Measurements from ENCODE around the gene FAM53B. TPM values are rescaled to one million over a fixed set of nuclear protein-coding genes. Genes with fewer than 3 reads are reported as not detected.

The FAM53B gene
- total RNA-seq, 2 donors from 2014 or later: 19.3 to 22.6 TPM

GRCh38 chr10:124734311-124735166, 9.6 kb downstream of the FAM53B start:
- H3K36me3 Mint-ChIP-seq (ENCODE audit: low read depth): peaks cover 5% of the 10 kb centered on the region
- WGBS, 2 experiments (ENCODE audit: insufficient coverage in 1 of 2, insufficient read length in 1 of 2): 94% methylated on average over 14 to 16 of the region's 16 CpGs
- H3K27me3 ChIP-seq (ENCODE audit: control insufficient read depth, insufficient read depth, low read length, poor library complexity, severe bottlenecking): no peaks in the 10 kb centered on the region
- no peak overlapping the region for H3K9ac ChIP-seq (ENCODE audit: extremely low read depth, low read length, poor library complexity, severe bottlenecking)
- H3K27me3 Mint-ChIP-seq (ENCODE audit: insufficient read depth): no peaks in the 10 kb centered on the region
- H3K4me3 ChIP-seq (ENCODE audit: low read length): no peak overlapping the region
- peaks cover 9% of the 10 kb centered on the region for H3K4me1 ChIP-seq (ENCODE audit: control insufficient read depth, insufficient read depth, low read length)
- H3K4me1 Mint-ChIP-seq: peaks cover 31% of the 10 kb centered on the region
- no peaks in the 10 kb centered on the region for H3K36me3 ChIP-seq (ENCODE audit: control insufficient read depth, insufficient read depth, low read length)
- H3K27ac Mint-ChIP-seq: peak overlapping the region; percentile 8
- no peak overlapping the region for H3K27ac ChIP-seq (ENCODE audit: low read depth, low read length)
- H3K9me3 ChIP-seq (ENCODE audit: control insufficient read depth, low read length): no peaks in the 10 kb centered on the region
- TF ChIP-seq CTCF (conservative IDR thresholded peaks at IDR 0.05): no peak
- DNase-seq: peak; percentile 33
- H3K4me3 Mint-ChIP-seq: no peak overlapping the region
- no peaks in the 10 kb centered on the region for H3K9me3 Mint-ChIP-seq

GRCh38 chr10:124733571-124734245, 10.5 kb downstream of the FAM53B start:
- H3K27ac Mint-ChIP-seq: peak overlapping the region; percentile 8
- H3K27me3 ChIP-seq (ENCODE audit: control insufficient read depth, insufficient read depth, low read length, poor library complexity, severe bottlenecking): no peaks in the 10 kb centered on the region
- no peak overlapping the region for H3K4me3 Mint-ChIP-seq
- peaks cover 5% of the 10 kb centered on the region for H3K36me3 Mint-ChIP-seq (ENCODE audit: low read depth)
- TF ChIP-seq CTCF (conservative IDR thresholded peaks at IDR 0.05): no peak
- WGBS, 2 experiments (ENCODE audit: insufficient coverage in 1 of 2, insufficient read length in 1 of 2): 92 to 96% methylated on average over 12 to 13 of the region's 13 CpGs
- no peak overlapping the region for H3K27ac ChIP-seq (ENCODE audit: low read depth, low read length)
- H3K4me1 ChIP-seq (ENCODE audit: control insufficient read depth, insufficient read depth, low read length): peaks cover 7% of the 10 kb centered on the region
- no peak overlapping the region for H3K4me3 ChIP-seq (ENCODE audit: low read length)
- H3K36me3 ChIP-seq (ENCODE audit: control insufficient read depth, insufficient read depth, low read length): no peaks in the 10 kb centered on the region
- H3K9ac ChIP-seq (ENCODE audit: extremely low read depth, low read length, poor library complexity, severe bottlenecking): no peak overlapping the region
- no peak for DNase-seq
- H3K9me3 Mint-ChIP-seq: no peaks in the 10 kb centered on the region
- H3K4me1 Mint-ChIP-seq: peaks cover 30% of the 10 kb centered on the region
- no peaks in the 10 kb centered on the region for H3K9me3 ChIP-seq (ENCODE audit: control insufficient read depth, low read length)
- H3K27me3 Mint-ChIP-seq (ENCODE audit: insufficient read depth): no peaks in the 10 kb centered on the region

GRCh38 chr10:124732931-124733570, 11.1 kb downstream of the FAM53B start:
- Mint-ChIP-seq H3K9me3 (no peaks in the 10 kb centered on the region), H3K27me3 (ENCODE audit: insufficient read depth) (no peaks in the 10 kb centered on the region), H3K4me3 (no peak overlapping the region), H3K36me3 (ENCODE audit: low read depth) (peaks cover 5% of the 10 kb centered on the region), H3K27ac (no peak overlapping the region), H3K4me1 (peaks cover 32% of the 10 kb centered on the region)
- H3K9me3 ChIP-seq (ENCODE audit: control insufficient read depth, low read length): no peaks in the 10 kb centered on the region
- H3K27ac ChIP-seq (ENCODE audit: low read depth, low read length): no peak overlapping the region
- no peak overlapping the region for H3K9ac ChIP-seq (ENCODE audit: extremely low read depth, low read length, poor library complexity, severe bottlenecking)
- H3K4me1 ChIP-seq (ENCODE audit: control insufficient read depth, insufficient read depth, low read length): peaks cover 10% of the 10 kb centered on the region
- peak; percentile 36 for DNase-seq
- no peaks in the 10 kb centered on the region for H3K36me3 ChIP-seq (ENCODE audit: control insufficient read depth, insufficient read depth, low read length)
- no peak for TF ChIP-seq CTCF (conservative IDR thresholded peaks at IDR 0.05)
- 93 to 96% methylated on average over 12 to 14 of the region's 14 CpGs for WGBS, 2 experiments (ENCODE audit: insufficient coverage in 1 of 2, insufficient read length in 1 of 2)
- no peaks in the 10 kb centered on the region for H3K27me3 ChIP-seq (ENCODE audit: control insufficient read depth, insufficient read depth, low read length, poor library complexity, severe bottlenecking)
- H3K4me3 ChIP-seq (ENCODE audit: low read length): no peak overlapping the region
